Measurements from ENCODE around the gene SCAMP3. TPM values are rescaled to one million over a fixed set of nuclear protein-coding genes. Genes with fewer than 3 reads are reported as not detected.
"Not testable (repeated sequence)": the region's sequence is repeated elsewhere in the genome, so short reads cannot be mapped to it uniquely, and the experiment has no call there.

The SCAMP3 gene
- total RNA-seq, 2 experiments from 2014 or later = 82.0 to 108 TPM

DNA sequence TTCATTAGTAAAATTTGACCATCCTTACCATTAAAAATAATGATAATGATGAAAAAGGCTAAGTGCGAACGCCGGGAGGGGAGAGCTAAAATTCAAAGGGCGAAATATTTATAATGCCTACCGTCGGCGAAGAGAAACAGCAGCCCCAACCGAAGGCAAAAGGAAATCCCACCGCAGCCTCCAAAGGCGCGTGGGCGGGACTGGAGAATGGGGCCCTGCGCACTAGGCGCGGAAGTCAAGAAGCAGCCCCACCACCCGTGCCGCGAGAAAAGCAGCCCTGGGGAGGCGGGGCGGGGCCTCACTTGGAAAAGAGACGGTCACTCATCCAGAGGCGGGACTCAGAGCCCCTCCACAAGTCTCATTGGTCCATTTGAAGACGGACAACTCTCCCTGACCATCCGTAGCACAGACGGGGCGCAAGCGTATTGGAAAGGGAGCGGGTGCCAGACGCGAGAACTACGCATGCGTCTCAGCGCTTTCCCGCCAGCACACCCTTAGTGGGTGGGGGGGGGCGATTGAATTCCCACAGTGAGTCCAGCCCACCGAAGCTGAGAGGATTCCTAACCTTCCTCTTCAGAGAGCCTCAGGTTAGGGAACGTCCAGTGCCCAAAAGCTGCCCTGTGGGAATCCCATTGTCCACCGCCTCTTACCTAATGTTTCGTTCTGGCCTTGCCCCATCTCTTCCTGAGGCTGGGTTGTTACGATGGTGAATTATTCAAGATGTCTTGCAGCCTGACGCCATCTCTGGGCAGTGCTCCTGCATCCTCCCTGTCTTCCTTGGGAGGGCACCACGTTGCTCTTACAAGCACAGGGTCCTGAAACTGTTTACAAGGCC lies 34.7 kb downstream of the SCAMP3 start:
- CTCF ChIA-PET = interaction anchor here (0.6 to 6.8 kb wide), 16 partner anchors 8 to 393 kb away, joined by 3 to 77 read pairs (median 6); partner anchors contain the start of genes KRTCAP2, MTX1 and THBS3
- Mint-ChIP-seq H3K36me3 (peaks cover 4% of the 10 kb centered on the region), H3K4me1 (peaks cover 41% of the 10 kb centered on the region), H3K4me3 (peak overlapping the region; percentile 98), H3K27ac (peak overlapping the region; percentile 98), H3K9me3 (ENCODE audit: low read depth) (no peaks in the 10 kb centered on the region), H3K27me3 (no peaks in the 10 kb centered on the region)
- DNase-seq (peak; percentile 100), ATAC-seq (peak; percentile 97)

DNA sequence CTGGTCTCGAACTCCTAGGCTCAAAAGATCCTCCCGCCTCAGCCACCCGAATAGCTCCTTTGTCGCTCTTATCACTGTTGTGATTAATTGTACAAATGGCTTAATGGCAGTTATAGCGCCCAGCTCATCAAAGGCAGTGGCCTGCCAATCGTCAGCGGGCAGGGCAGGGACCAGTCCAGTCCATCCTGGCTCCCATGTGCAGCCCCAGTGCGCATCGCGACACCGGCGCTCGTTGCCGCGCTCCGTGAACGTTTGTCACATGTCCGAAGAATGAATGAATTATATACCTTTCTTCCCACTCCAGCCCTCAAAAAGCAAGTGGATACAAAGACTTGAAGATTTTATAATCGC lies 35.3 kb downstream of the SCAMP3 start:
- Mint-ChIP-seq H3K4me1 (peaks cover 41% of the 10 kb centered on the region), H3K4me3 (peak overlapping the region; percentile 98), H3K27me3 (no peaks in the 10 kb centered on the region), H3K9me3 (ENCODE audit: low read depth) (no peaks in the 10 kb centered on the region), H3K36me3 (peaks cover 4% of the 10 kb centered on the region), H3K27ac (peak overlapping the region; percentile 98)
- DNase-seq (peak; percentile 77), ATAC-seq (peak; percentile 43)
- CTCF ChIA-PET = interaction anchor here (0.6 to 6.8 kb wide), 15 partner anchors 9 to 393 kb away, joined by 3 to 77 read pairs (median 6); partner anchors contain the start of genes KRTCAP2, MTX1 and THBS3

DNA sequence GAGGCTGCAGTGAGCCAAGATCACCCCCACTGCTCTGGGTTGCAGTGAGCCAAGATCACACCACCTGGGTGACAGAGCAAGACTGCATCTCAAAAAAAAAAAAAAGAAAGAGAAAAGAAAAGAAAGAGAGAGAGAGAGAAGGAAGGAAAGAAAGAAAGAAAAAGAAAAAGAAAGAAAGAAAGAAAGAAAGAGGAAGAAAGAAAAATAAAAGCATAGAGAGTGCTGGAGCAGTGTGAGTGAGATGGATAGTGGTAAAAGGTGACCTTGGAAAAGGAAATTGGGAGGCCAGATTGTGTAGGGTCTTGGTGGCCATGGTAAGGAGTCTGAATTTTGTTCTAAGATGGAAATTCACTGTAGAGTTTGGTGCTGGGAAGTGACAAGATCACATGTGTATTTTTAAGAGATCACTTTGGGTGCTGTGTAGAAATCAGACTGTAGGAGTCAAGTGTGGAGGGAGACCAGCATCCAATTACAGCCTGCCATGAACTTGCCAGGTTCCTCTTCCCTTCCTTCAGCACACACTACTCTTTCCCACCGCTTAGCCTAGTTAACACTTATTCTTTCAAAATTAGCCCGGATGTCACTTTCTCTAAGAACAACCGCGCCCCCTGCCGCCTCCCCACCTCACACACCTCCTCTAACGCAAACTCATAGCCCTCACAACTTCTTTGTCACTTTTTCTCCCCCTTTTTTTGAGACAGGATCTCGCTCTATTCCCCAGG lies 35.8 kb downstream of the SCAMP3 start:
- peaks cover 41% of the 10 kb centered on the region for H3K4me1 Mint-ChIP-seq
- CTCF ChIA-PET = interaction anchor here (0.6 to 6.8 kb wide), 16 partner anchors 10 to 394 kb away, joined by 3 to 77 read pairs (median 6); partner anchors contain the start of genes KRTCAP2, MTX1 and THBS3
- H3K4me3 Mint-ChIP-seq = peak overlapping the region; percentile 98
- H3K27ac Mint-ChIP-seq = peak overlapping the region; percentile 98
- peak; percentile 46 for ATAC-seq
- H3K9me3 Mint-ChIP-seq (ENCODE audit: low read depth) = no peaks in the 10 kb centered on the region
- peaks cover 4% of the 10 kb centered on the region for H3K36me3 Mint-ChIP-seq
- DNase-seq = peak; percentile 91
- no peaks in the 10 kb centered on the region for H3K27me3 Mint-ChIP-seq

DNA sequence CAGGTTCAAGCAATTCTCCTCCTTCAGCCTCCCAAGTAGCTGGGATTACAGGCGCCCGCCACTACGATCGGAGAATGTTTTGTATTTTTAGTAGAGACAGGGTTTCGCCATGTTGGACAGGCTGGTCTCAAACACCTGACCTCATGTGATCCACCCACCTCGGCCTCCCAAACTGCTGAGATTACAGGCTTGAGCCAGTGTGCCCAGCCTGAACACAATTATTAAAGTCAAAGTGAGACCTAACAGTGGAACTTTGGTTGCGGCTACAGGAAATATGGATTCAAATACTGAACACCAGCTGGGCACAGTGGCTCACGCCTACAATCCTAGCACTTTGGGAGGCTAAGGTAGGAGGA lies 36.8 kb downstream of the SCAMP3 start:
- H3K27me3 Mint-ChIP-seq; H3K9me3 Mint-ChIP-seq (ENCODE audit: low read depth); DNase-seq; H3K36me3 Mint-ChIP-seq; ATAC-seq: not testable (repeated sequence)
- H3K4me1 Mint-ChIP-seq = peaks cover 47% of the 10 kb centered on the region
- peak overlapping the region; percentile 98 for H3K4me3 Mint-ChIP-seq
- H3K27ac Mint-ChIP-seq = peak overlapping the region; percentile 98
- CTCF ChIA-PET = interaction anchor here (0.8 to 6.8 kb wide), 9 partner anchors 17 to 134 kb away, joined by 3 to 77 read pairs (median 8); partner anchors contain the start of genes KRTCAP2, MTX1 and THBS3

DNA sequence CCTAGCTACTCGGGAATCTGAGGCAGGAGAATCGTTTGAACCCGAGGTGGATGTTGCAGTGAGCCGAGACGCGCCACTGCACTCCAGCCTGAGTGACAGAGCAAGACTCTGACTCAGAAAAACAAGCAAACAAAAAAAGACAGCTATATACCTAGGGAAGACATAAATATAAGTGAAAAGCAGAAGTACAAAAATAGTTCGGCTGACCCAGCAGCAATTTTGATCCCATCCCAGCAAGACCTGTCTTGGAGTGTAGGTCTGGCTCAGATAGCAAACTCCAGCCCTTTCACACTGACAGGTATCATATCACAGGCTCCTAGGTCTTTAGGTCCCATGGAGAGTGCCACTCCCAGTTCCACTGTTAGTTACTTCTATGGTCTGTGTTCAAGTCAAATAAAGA lies 39.1 kb downstream of the SCAMP3 start:
- no peak for ATAC-seq
- Mint-ChIP-seq H3K4me1 (peaks cover 61% of the 10 kb centered on the region), H3K4me3 (no peak overlapping the region), H3K36me3 (peaks cover 4% of the 10 kb centered on the region), H3K27me3 (no peaks in the 10 kb centered on the region), H3K27ac (no peak overlapping the region), H3K9me3 (ENCODE audit: low read depth) (no peaks in the 10 kb centered on the region)
- no peak for DNase-seq
- CTCF ChIA-PET = interaction anchor here (1.3 to 6.8 kb wide), 3 partner anchors 15 to 55 kb away, joined by 3 to 77 read pairs (median 3); partner anchors contain the start of genes MTX1 and THBS3

DNA sequence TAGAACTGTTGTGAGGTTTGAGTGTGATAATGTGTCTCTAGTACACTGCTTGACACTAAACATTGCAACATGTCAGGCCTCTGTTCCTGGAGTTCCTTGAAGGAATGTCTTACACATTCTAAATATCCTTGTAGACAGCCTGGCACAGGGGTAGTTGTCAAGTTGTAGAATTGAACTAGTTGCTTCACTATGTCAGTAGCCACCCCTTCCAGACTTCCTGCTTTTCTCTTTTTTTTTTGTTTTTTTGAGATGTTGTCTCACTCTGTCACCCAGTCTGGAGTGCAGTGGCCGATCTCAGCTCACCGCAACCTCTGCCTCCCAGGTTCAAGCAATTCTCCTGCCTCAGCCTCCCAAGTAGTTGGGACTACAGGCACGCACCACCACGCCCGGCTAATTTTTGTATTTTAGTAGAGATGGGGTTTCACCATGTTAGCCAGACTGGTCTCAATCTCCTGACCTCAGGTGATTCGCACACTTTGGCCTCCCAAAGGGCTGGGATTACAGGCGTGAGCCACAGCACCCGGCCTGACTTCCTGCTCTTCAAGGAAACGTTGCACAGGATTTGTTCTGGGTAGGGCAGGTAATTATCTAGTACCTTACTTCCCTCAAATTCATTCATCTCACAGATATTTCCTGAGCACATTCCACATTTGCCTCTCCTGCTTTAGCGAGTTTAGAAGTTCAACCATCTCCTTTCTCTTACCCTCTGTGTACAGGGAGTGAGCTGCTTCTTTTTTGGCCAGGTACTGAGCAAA lies 41.8 kb downstream of the SCAMP3 start:
- not testable (repeated sequence) for H3K4me3 Mint-ChIP-seq; H3K9me3 Mint-ChIP-seq (ENCODE audit: low read depth); DNase-seq; H3K27me3 Mint-ChIP-seq; H3K36me3 Mint-ChIP-seq; ATAC-seq
- peaks cover 38% of the 10 kb centered on the region for H3K4me1 Mint-ChIP-seq
- H3K27ac Mint-ChIP-seq = peak overlapping the region; percentile 80
- CTCF ChIA-PET = interaction anchor here (2.8 kb wide), 1 partner anchor 13 kb away, joined by 9 read pairs; the partner anchor contains the start of genes MTX1 and THBS3

DNA sequence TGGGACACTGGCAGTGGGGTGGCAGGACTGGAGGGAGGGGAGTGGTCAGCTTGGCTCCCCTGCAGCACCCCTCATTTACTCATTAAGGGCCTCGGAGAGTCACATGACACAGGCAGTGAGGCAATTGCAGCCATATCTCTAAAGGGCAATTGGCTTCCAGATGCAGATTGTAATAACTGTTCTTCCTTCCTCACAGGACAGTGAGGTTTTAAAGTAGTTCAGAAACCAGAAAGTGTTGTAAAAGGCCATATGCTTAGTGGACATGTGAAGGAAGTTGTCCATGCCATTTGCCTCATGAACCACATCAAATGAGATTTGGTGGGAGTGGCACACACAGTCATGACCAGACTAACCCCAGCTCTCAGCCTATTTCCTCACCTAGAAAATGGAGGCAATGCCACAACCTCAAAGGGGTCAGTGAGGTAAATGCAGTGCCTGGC lies 42.5 kb downstream of the SCAMP3 start:
- Mint-ChIP-seq H3K36me3 (peaks cover 3% of the 10 kb centered on the region), H3K4me3 (no peak overlapping the region), H3K27me3 (no peaks in the 10 kb centered on the region), H3K9me3 (ENCODE audit: low read depth) (no peaks in the 10 kb centered on the region), H3K4me1 (peaks cover 39% of the 10 kb centered on the region), H3K27ac (peak overlapping the region; percentile 80)
- peak; percentile 53 for ATAC-seq
- CTCF ChIA-PET = interaction anchor here (2.2 to 2.8 kb wide), 2 partner anchors 12 to 31 kb away, joined by 9 to 13 read pairs; partner anchors contain the start of genes MTX1 and THBS3
- DNase-seq = peak; percentile 63

DNA sequence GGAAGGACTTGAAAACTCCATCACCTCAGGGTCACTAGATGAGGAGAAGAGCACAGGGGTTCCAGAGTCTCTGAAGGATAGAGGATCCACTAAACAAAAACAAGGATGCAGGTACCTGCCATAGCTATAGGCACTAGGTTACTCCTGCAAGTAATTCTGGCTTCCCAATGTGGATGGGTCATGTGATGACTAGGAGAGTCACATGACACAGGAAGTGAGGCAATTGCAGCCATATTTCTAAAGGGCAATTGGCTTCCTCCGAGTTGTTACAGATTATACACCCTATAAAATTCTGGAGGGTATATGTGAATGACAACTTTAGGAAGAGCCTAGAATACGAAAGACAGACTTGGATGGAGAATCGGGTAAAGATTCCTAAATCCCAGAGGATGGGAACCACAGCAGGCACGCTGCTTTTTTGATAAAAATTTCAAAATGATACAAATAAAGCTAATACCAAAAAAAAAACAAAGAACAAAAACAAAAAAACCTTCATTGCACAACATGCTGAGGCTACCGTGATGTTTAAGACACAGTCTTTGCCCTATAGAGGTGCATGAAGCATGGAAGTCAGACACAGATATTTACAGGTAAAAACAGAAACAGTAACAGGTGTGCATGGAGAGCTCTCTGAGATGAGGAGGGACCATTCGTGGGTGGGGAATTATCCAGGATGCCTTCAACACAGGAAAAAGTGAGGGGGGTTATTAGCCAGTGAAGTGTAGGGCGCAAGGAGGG lies 43.1 kb downstream of the SCAMP3 start:
- Mint-ChIP-seq H3K27me3 (no peaks in the 10 kb centered on the region), H3K27ac (peak overlapping the region; percentile 80), H3K4me1 (peaks cover 37% of the 10 kb centered on the region), H3K9me3 (ENCODE audit: low read depth) (no peaks in the 10 kb centered on the region), H3K4me3 (no peak overlapping the region), H3K36me3 (peaks cover 3% of the 10 kb centered on the region)
- CTCF ChIA-PET = interaction anchor here (0.8 to 2.8 kb wide), 3 partner anchors 12 to 32 kb away, joined by 3 to 13 read pairs (median 9); partner anchors contain the start of genes MTX1 and THBS3
- no peak for DNase-seq
- ATAC-seq = peak; percentile 44

DNA sequence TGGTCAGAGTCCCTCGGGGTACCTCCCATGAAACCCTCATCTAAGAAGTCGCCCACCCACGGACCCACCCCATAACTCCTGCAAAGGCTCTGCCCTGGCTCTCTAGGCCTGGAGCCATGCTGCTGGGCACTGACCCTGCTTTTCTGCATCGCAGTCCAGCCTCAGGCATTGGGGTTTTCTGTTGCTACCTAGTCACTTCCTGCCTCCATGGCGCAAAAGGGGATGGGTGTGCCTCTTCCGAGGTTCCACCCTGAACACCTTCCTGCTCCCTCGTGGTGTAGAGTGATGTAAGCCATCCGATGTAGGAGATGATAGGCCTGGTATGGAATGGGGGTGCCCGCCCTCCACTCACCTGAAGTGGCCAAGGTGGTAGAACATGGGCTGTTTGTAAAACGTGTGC lies 47.5 kb downstream of the SCAMP3 start:
- peak; percentile 43 for ATAC-seq
- H3K27ac Mint-ChIP-seq = peak overlapping the region; percentile 76

DNA sequence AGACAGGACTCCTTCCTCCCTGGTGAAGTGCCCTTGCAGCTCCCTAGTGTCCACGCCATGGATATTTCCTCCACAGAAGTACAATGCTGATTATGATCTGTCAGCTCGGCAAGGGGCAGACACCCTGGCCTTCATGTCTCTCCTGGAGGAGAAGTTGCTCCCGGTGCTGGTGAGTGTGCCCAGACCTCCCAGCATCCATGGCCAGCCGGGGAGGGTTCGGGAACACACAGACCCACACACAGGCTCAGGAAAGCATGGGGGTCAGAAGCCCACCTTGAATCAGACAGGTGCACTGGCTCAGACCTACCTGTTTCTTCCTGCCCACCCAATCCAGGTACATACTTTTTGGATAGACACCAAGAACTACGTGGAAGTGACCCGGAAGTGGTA lies 50.1 kb downstream of the SCAMP3 start:
- H3K27me3 Mint-ChIP-seq; H3K36me3 Mint-ChIP-seq; H3K27ac Mint-ChIP-seq; CTCF ChIA-PET; H3K4me3 Mint-ChIP-seq; ATAC-seq; DNase-seq; H3K9me3 Mint-ChIP-seq (ENCODE audit: low read depth): not testable (repeated sequence)
- peaks cover 34% of the 10 kb centered on the region for H3K4me1 Mint-ChIP-seq

More for the DNA sequence above, 47.5 kb downstream of the SCAMP3 start:
- not testable (repeated sequence) for H3K9me3 Mint-ChIP-seq (ENCODE audit: low read depth); DNase-seq; H3K36me3 Mint-ChIP-seq; H3K4me3 Mint-ChIP-seq; H3K27me3 Mint-ChIP-seq
- CTCF ChIA-PET = interaction anchor here (1.9 kb wide), 1 partner anchor 21 kb away, joined by 6 read pairs; no protein-coding TSS in a partner anchor
- H3K4me1 Mint-ChIP-seq = peaks cover 34% of the 10 kb centered on the region

DNA sequence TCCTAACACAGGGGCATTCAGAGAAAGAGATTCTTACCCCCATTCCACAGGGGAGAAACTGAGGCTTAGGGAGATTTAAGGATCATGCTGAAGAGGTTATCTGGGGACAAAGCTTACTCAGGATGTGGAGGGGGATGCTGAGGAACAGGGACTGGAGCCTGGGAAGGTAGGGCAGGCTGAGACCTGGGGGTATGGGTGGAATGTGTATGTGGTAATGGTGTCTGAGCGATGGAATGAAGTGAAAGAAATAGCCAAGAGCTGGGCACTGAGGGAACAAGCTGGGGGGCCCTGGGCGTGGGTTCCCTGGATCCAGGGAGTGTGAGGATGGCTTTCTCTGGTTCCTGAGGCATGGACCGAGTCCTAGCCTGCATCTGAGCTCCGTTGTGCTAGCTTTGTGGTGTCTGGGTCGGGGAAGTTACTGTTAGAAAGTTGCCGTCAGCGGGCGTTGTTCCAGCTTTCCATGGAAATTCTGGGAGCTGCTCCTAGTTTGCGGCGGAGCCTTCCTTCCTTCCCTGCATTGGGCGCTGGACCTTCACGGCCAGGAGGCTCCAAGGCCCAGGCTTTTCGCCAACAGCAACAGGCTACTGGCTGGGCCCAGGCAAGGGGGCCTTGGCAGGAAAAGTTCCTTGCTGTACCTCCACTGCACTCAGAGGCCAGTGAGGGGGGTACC lies 50.6 kb downstream of the SCAMP3 start:
- H3K9me3 Mint-ChIP-seq (ENCODE audit: low read depth); H3K36me3 Mint-ChIP-seq; H3K27me3 Mint-ChIP-seq; DNase-seq; ATAC-seq; H3K4me3 Mint-ChIP-seq; CTCF ChIA-PET; H3K27ac Mint-ChIP-seq: not testable (repeated sequence)
- peaks cover 39% of the 10 kb centered on the region for H3K4me1 Mint-ChIP-seq
